Liver (tissue), 9 donors: ENCODE data around the gene SUPT20H. TPM values are rescaled to one million over a fixed set of nuclear protein-coding genes. Genes with fewer than 3 reads are reported as not detected.

ENCODE experiments used
- DNase-seq: peaks from one replicate; pipeline ENCODE4 v3.0.0-alpha.2; 2017; ENCODE audit warnings: low spot score
- H3K27ac ChIP-seq, 2 donors: one replicate each; pipeline ENCODE4 v1.7.0; 2013; ENCODE audit warnings: inconsistent platforms in 2 of 2, low read length in 2 of 2, control low read depth in 1 of 2, low read depth in 1 of 2, mild to moderate bottlenecking in 1 of 2
- H3K27me3 ChIP-seq, 4 donors: one replicate each; pipeline versions ENCODE4 v1.6.1 to v1.7.0; 2013; ENCODE audit warnings: low read length in 3 of 4, inconsistent platforms in 1 of 4, mild to moderate bottlenecking in 1 of 4, moderate library complexity in 1 of 4; ENCODE audit not compliant: control insufficient read depth in 4 of 4, insufficient read depth in 4 of 4
- H3K36me3 ChIP-seq, 4 donors: one replicate each; pipeline versions ENCODE4 v1.6.1 to v1.7.0; 2013; ENCODE audit warnings: low read length in 3 of 4, mild to moderate bottlenecking in 3 of 4, low read depth in 1 of 4, moderate library complexity in 1 of 4; ENCODE audit not compliant: control insufficient read depth in 4 of 4, insufficient read depth in 3 of 4
- H3K4me1 ChIP-seq, 4 donors: one replicate each; pipeline versions ENCODE4 v1.6.1 to v1.7.0; 2013; ENCODE audit warnings: low read length in 3 of 4, mild to moderate bottlenecking in 3 of 4, moderate library complexity in 1 of 4; ENCODE audit not compliant: control insufficient read depth in 4 of 4, insufficient read depth in 4 of 4
- H3K4me3 ChIP-seq, 3 donors: one replicate each; pipeline versions ENCODE4 v1.6.1 to v1.7.0; 2013; ENCODE audit warnings: low read length in 3 of 3, control low read depth in 1 of 3, low read depth in 1 of 3, mild to moderate bottlenecking in 1 of 3
- H3K9ac ChIP-seq, 2 donors: one replicate each; pipeline ENCODE4 v1.7.0; 2013; ENCODE audit warnings: low read length in 2 of 2, mild to moderate bottlenecking in 2 of 2, moderate library complexity in 2 of 2, control low read depth in 1 of 2, low read depth in 1 of 2
- H3K9me3 ChIP-seq, 4 donors: one replicate each; pipeline versions ENCODE4 v1.6.1 to v1.7.0; 2013; ENCODE audit warnings: low read length in 3 of 4; ENCODE audit not compliant: control insufficient read depth in 4 of 4
- ATF3 ChIP-seq: IDR thresholded peaks from 2 replicates; pipeline ENCODE4 v1.6.1; 2016; ENCODE audit warnings: antibody characterized with exemption
- CTCF ChIP-seq: fragments of 150-350 bp; IDR thresholded peaks from 2 replicates; pipeline ENCODE4 v1.5.1; 2017; ENCODE audit warnings: improper control_type of control experiment, low read depth, low read length; ENCODE audit not compliant: missing input control
- EGR1 ChIP-seq, 2 donors: IDR thresholded peaks; 2 replicates each; pipeline ENCODE4 v1.6.1; 2016 to 2018; ENCODE audit warnings: antibody characterized with exemption in 2 of 2, low read depth in 2 of 2
- FOXA1 ChIP-seq: IDR thresholded peaks from 2 replicates; pipeline ENCODE4 v1.6.1; 2016; ENCODE audit warnings: antibody characterized with exemption
- GABPA ChIP-seq, 2 donors: IDR thresholded peaks in 1 of 2; conservative IDR thresholded peaks in 1 of 2; 2 replicates each; pipeline ENCODE4 v1.6.1; 2016; ENCODE audit warnings: antibody characterized with exemption in 2 of 2, mild to moderate bottlenecking in 1 of 2, moderate library complexity in 1 of 2
- HNF4A ChIP-seq, 2 donors: conservative IDR thresholded peaks; 2 replicates each; pipeline ENCODE4 v1.6.1; 2016; ENCODE audit warnings: antibody characterized with exemption in 2 of 2, mild to moderate bottlenecking in 2 of 2
- HNF4G ChIP-seq: IDR thresholded peaks from 2 replicates; pipeline ENCODE4 v1.6.1; 2016; ENCODE audit warnings: antibody characterized with exemption
- JUND ChIP-seq, 2 donors: IDR thresholded peaks; 2 replicates each; pipeline ENCODE4 v1.6.1; 2016; ENCODE audit warnings: antibody characterized with exemption in 2 of 2
- MAX ChIP-seq: IDR thresholded peaks from 2 replicates; pipeline ENCODE4 v1.6.1; 2016; ENCODE audit warnings: antibody characterized with exemption
- NR2F2 ChIP-seq: IDR thresholded peaks from 2 replicates; pipeline ENCODE4 v1.6.1; 2016; ENCODE audit warnings: antibody characterized with exemption
- RAD21 ChIP-seq, 2 donors: IDR thresholded peaks; 2 replicates each; pipeline ENCODE4 v1.6.1; 2016; ENCODE audit warnings: antibody characterized with exemption in 2 of 2, mild to moderate bottlenecking in 2 of 2
- REST ChIP-seq: IDR thresholded peaks from 2 replicates; pipeline ENCODE4 v1.6.1; 2016; ENCODE audit warnings: antibody characterized with exemption, mild to moderate bottlenecking
- RXRA ChIP-seq, 2 donors: IDR thresholded peaks; 2 replicates each; pipeline ENCODE4 v1.6.1; 2017 to 2018; ENCODE audit warnings: antibody characterized with exemption in 2 of 2, mild to moderate bottlenecking in 1 of 2
- TAF1 ChIP-seq: conservative IDR thresholded peaks from 2 replicates; pipeline ENCODE4 v1.6.1; 2016; ENCODE audit warnings: antibody characterized with exemption, mild to moderate bottlenecking
- YY1 ChIP-seq: IDR thresholded peaks from 2 replicates; pipeline ENCODE4 v1.6.1; 2016; ENCODE audit warnings: antibody characterized with exemption, mild to moderate bottlenecking
- WGBS: extraction: QIAGEN DNeasy Blood & Tissue Kit; methylation state at CpG from one replicate; pipeline ENCODE4 v1.1.7; 2013; 5-methylcytosine and 5-hydroxymethylcytosine counted together
- polyA plus RNA-seq, 2 donors: library from polyadenylated mRNA; stranded (reverse) in 1 of 2; unstranded in 1 of 2; fragments of 200-250 nt in 1 of 2; fragments of >200 nt in 1 of 2; fragmentation: Nextera tagmentation in 1 of 2; extraction: Ambion mirVana in 1 of 2; gene quantifications; one replicate each; pipeline versions ENCODE4 v1.2.1 to v1.2.3, GENCODE V29; 2013 to 2015
- total RNA-seq, 2 donors: library from RNA; depleted of rRNA; stranded (reverse); fragments of >200 nt; gene quantifications; one replicate each; pipeline ENCODE4 v1.2.3, GENCODE V29; 2014
- donor health status: healthy.
- donor health status: healthy.
- donor health status: healthy.
- donor health status: healthy.
- donor health status: healthy.

SUPT20H gene
- 10 to 100 TPM; 22.2 to 23.1 TPM for total RNA-seq
- 10 to 100 TPM in 1 of 2 donors, 1 to 10 TPM in 1; 6.5 to 12.1 TPM for polyA plus RNA-seq

GRCh38 chr13:37058910-37059847, at the start of gene SUPT20H:
TSS of gene SUPT20H (minus strand) at chr13:37059688. CDS start at chr13:37051490, 8,198 bp downstream.
- peak within 1 kb of the TSS; percentile 77 to 84 for H3K27ac ChIP-seq
- peak; percentile 96 for DNase-seq
- no peaks in the 10 kb centered on the region for H3K27me3 ChIP-seq
- H3K9ac ChIP-seq, result peak within 1 kb of the TSS; percentile 79 to 90
- peak; percentile 7 for TF ChIP-seq MAX
- TF ChIP-seq YY1, result peak; percentile 74
- peak; percentile 44 to 88 for TF ChIP-seq GABPA (IDR thresholded peaks at IDR 0.05 in 1 of 2, conservative IDR thresholded peaks at IDR 0.05 in 1 of 2)
- TF ChIP-seq RAD21 (IDR thresholded peaks at IDR 0.05), result no peak
- H3K4me1 ChIP-seq, result peaks cover 3 to 14% (median 8%) of the 10 kb centered on the region in 4 donors
- H3K9me3 ChIP-seq, result no peaks in the 10 kb centered on the region
- under 1% methylated on average over 75 of the region's 75 CpGs for WGBS
- no peaks in the 10 kb centered on the region for H3K36me3 ChIP-seq
- H3K4me3 ChIP-seq, result peak within 1 kb of the TSS; percentile 92 to 98 (median 98)

- no peak overlapping the region for H3K27ac ChIP-seq
- H3K9ac ChIP-seq, result no peak overlapping the region
- peaks cover 0 to 3% (median 1%) of the 10 kb centered on the region in 4 donors for H3K9me3 ChIP-seq
- no peaks in the 10 kb centered on the region for H3K4me1 ChIP-seq
- H3K27me3 ChIP-seq, result no peaks in the 10 kb centered on the region
- TF ChIP-seq EGR1 (IDR thresholded peaks at IDR 0.05; ENCODE audit: low read depth in 2 of 2), result no peak
- TF ChIP-seq JUND (IDR thresholded peaks at IDR 0.05), result no peak
- peak; percentile 67 to 75 for TF ChIP-seq RAD21 (IDR thresholded peaks at IDR 0.05)
- no peak for TF ChIP-seq NR2F2
- TF ChIP-seq ATF3, result no peak
- TF ChIP-seq CTCF, result peak; percentile 25
- no peak for TF ChIP-seq HNF4A (conservative IDR thresholded peaks at IDR 0.05)
- 7% methylated on average over 1 of the region's 1 CpG for WGBS
- H3K4me3 ChIP-seq, result no peak overlapping the region
- no peak for DNase-seq
- H3K36me3 ChIP-seq, result no peaks in the 10 kb centered on the region
Measured at GRCh38 chr13:37109051-37109678, 49.7 kb upstream of the SUPT20H start.

GRCh38 chr13:37107868-37108267, 48.4 kb upstream of the SUPT20H start:
- WGBS, result 66% methylated on average over 1 of the region's 1 CpG
- H3K4me3 ChIP-seq, result no peak overlapping the region
- no peak for TF ChIP-seq TAF1
- no peak for TF ChIP-seq HNF4A (conservative IDR thresholded peaks at IDR 0.05)
- no peak for TF ChIP-seq EGR1 (IDR thresholded peaks at IDR 0.05; ENCODE audit: low read depth in 2 of 2)
- no peak for TF ChIP-seq RXRA (IDR thresholded peaks at IDR 0.05)
- TF ChIP-seq HNF4G, result no peak
- no peak for TF ChIP-seq YY1
- TF ChIP-seq REST, result no peak
- no peak for TF ChIP-seq FOXA1
- TF ChIP-seq ATF3, result no peak
- no peak for TF ChIP-seq NR2F2
- no peak for TF ChIP-seq GABPA (IDR thresholded peaks at IDR 0.05 in 1 of 2, conservative IDR thresholded peaks at IDR 0.05 in 1 of 2)
- no peak for TF ChIP-seq MAX
- no peak for TF ChIP-seq JUND (IDR thresholded peaks at IDR 0.05)

More at GRCh38 chr13:37107868-37108267, 48.4 kb upstream of the SUPT20H start:
- H3K9ac ChIP-seq, result no peak overlapping the region
- DNase-seq, result no peak
- no peaks in the 10 kb centered on the region for H3K36me3 ChIP-seq
- H3K27me3 ChIP-seq, result no peaks in the 10 kb centered on the region
- no peaks in the 10 kb centered on the region for H3K4me1 ChIP-seq
- peaks cover 0 to 3% (median 1%) of the 10 kb centered on the region in 4 donors for H3K9me3 ChIP-seq
- no peak overlapping the region for H3K27ac ChIP-seq
